Skin epidermis (tissue), 12 donors: Measurements from ENCODE around the gene FBN3.
A peak's percentile ranks its signal among the peaks of the same experiment; 100 is the strongest.

Source experiments
- H3K27ac ChIP-seq, 21 experiments: fragments of 200-600 bp; sonication (generic) in 11 of 21; one replicate each; pipeline ENCODE4 v1.5.0; 2020; ENCODE audit warnings: mild to moderate bottlenecking in 3 of 21, inconsistent platforms in 2 of 21, moderate library complexity in 2 of 21
- H3K4me3 ChIP-seq, 7 experiments: fragments of 200-600 bp; sonication (generic) in 2 of 7; one replicate each; pipeline ENCODE4 v1.5.0; 2020; ENCODE audit warnings: inconsistent platforms in 2 of 7, mild to moderate bottlenecking in 2 of 7, moderate library complexity in 1 of 7

FBN3 gene

GRCh38 chr19:8069096-8069973 lies 80.1 kb downstream of the FBN3 start:
- Histone ChIP-seq H3K27ac (no peak overlapping the region), H3K4me3 (no peak overlapping the region)

GRCh38 chr19:8065875-8066261 lies 83.5 kb downstream of the FBN3 start:
- no peak overlapping the region for H3K27ac ChIP-seq
- H3K4me3 ChIP-seq: no peak overlapping the region

- H3K4me3 ChIP-seq: no peak overlapping the region
- no peak overlapping the region for H3K27ac ChIP-seq
These were observed 84.2 kb downstream of the FBN3 start for GRCh38 chr19:8064911-8065874.

- no peak overlapping the region for H3K27ac ChIP-seq
These were observed 91.7 kb downstream of the FBN3 start for GRCh38 chr19:8057545-8058270.

GRCh38 chr19:8056533-8056932 lies 92.9 kb downstream of the FBN3 start:
- Histone ChIP-seq H3K4me3 (no peak overlapping the region), H3K27ac (no peak overlapping the region)

More at GRCh38 chr19:8057545-8058270, 91.7 kb downstream of the FBN3 start:
- no peak overlapping the region for H3K4me3 ChIP-seq

- Histone ChIP-seq H3K4me3 (no peak overlapping the region), H3K27ac (no peak overlapping the region)
These were observed 95.2 kb downstream of the FBN3 start for GRCh38 chr19:8054169-8054568.

GRCh38 chr19:8052464-8052859 lies 96.9 kb downstream of the FBN3 start, which contains the start of gene CCL25:
Gene CCL25, plus strand, starts transcription at chr19:8052760. Its CDS starts 290 bp downstream, at chr19:8053050.
- H3K4me3 ChIP-seq: no peak within 1 kb of the TSS
- H3K27ac ChIP-seq: no peak within 1 kb of the TSS

GRCh38 chr19:8050274-8051096 lies 98.9 kb downstream of the FBN3 start:
- H3K27ac ChIP-seq: no peak overlapping the region
- peak overlapping the region in 3 of 7 experiments; percentile 1 to 29 (median 17) for H3K4me3 ChIP-seq

- Histone ChIP-seq H3K4me3 (no peak overlapping the region), H3K27ac (no peak overlapping the region)
These were observed 102.7 kb downstream of the FBN3 start for GRCh38 chr19:8046569-8047165.

- no peak overlapping the region for H3K4me3 ChIP-seq
These were observed 103.4 kb downstream of the FBN3 start for GRCh38 chr19:8045872-8046568.

GRCh38 chr19:8044018-8044417 lies 105.4 kb downstream of the FBN3 start:
- Histone ChIP-seq H3K4me3 (no peak overlapping the region), H3K27ac (no peak overlapping the region)

More at GRCh38 chr19:8045872-8046568, 103.4 kb downstream of the FBN3 start:
- H3K27ac ChIP-seq: no peak overlapping the region

GRCh38 chr19:8042900-8043299 lies 106.5 kb downstream of the FBN3 start:
- H3K27ac ChIP-seq: no peak overlapping the region

GRCh38 chr19:8041531-8041931 lies 107.9 kb downstream of the FBN3 start:
- no peak overlapping the region for H3K27ac ChIP-seq
- no peak overlapping the region for H3K4me3 ChIP-seq

More at GRCh38 chr19:8042900-8043299, 106.5 kb downstream of the FBN3 start:
- no peak overlapping the region for H3K4me3 ChIP-seq

GRCh38 chr19:8039231-8039630 lies 110.2 kb downstream of the FBN3 start:
- Histone ChIP-seq H3K27ac (no peak overlapping the region), H3K4me3 (no peak overlapping the region)

GRCh38 chr19:8038815-8039214 lies 110.6 kb downstream of the FBN3 start:
- Histone ChIP-seq H3K4me3 (no peak overlapping the region), H3K27ac (no peak overlapping the region)

GRCh38 chr19:8036434-8037099 lies 112.8 kb downstream of the FBN3 start:
- Histone ChIP-seq H3K4me3 (no peak overlapping the region), H3K27ac (no peak overlapping the region)

- no peak overlapping the region for H3K4me3 ChIP-seq
- H3K27ac ChIP-seq: no peak overlapping the region
These were observed 115.2 kb downstream of the FBN3 start for GRCh38 chr19:8034178-8034525.
